Transverse colon (tissue), 4 donors: ENCODE results near the gene C11orf24.
"Not testable (repeated sequence)": the region's sequence is repeated elsewhere in the genome, so short reads cannot be mapped to it uniquely, and the experiment has no call there.

Experiments
- EP300 ChIP-seq: sonication (generic); formaldehyde crosslinking; IDR thresholded peaks from one replicate; pipeline ENCODE4 v1.6.1; 2017; ENCODE audit warnings: antibody characterized with exemption, low read depth
- POLR2AphosphoS5 ChIP-seq, 3 donors: sonication (generic); formaldehyde crosslinking; IDR thresholded peaks; one replicate each; pipeline ENCODE4 v1.6.1; 2016; ENCODE audit warnings: antibody characterized with exemption in 3 of 3
- TF ChIP-seq, protein P1 (sequence below), 5 experiments: fragments of 200-600 bp in 3 of 5; fragments of 450-650 bp in 2 of 5; sonication (generic) in 3 of 5; IDR thresholded peaks; 1 replicate in 2 of 5; 2 replicates in 3 of 5; pipeline ENCODE4 v1.5.1; 2016 to 2017; ENCODE audit warnings: antibody characterized with exemption in 5 of 5, inconsistent platforms in 3 of 5, mild to moderate bottlenecking in 2 of 5, moderate library complexity in 1 of 5

DNA sequence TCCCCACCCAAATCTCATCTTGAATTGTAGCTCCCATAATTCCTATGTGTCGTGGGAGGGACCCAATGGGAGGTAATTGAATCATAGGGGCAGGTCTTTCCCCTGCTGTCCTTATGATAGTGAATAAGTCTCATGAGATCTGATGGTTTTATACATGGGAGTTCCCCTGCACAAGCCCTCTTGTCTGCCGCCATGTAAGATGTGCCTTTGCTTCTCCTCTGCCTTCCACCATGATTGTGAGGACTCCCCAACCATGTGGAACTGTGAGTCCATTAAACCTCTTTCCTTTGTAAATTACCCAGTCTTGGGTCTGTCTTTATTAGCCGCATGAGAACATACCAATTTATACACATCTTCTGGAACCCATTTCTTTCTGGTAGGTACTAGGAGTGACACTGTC is 12.8 kb upstream of the C11orf24 start:
- TF ChIP-seq, protein P1, sequence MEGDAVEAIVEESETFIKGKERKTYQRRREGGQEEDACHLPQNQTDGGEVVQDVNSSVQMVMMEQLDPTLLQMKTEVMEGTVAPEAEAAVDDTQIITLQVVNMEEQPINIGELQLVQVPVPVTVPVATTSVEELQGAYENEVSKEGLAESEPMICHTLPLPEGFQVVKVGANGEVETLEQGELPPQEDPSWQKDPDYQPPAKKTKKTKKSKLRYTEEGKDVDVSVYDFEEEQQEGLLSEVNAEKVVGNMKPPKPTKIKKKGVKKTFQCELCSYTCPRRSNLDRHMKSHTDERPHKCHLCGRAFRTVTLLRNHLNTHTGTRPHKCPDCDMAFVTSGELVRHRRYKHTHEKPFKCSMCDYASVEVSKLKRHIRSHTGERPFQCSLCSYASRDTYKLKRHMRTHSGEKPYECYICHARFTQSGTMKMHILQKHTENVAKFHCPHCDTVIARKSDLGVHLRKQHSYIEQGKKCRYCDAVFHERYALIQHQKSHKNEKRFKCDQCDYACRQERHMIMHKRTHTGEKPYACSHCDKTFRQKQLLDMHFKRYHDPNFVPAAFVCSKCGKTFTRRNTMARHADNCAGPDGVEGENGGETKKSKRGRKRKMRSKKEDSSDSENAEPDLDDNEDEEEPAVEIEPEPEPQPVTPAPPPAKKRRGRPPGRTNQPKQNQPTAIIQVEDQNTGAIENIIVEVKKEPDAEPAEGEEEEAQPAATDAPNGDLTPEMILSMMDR (IDR thresholded peaks at IDR 0.05) = not testable (repeated sequence)
- not testable (repeated sequence) for TF ChIP-seq EP300; POLR2AphosphoS5 (IDR thresholded peaks at IDR 0.05)
